GM23338 (cell line): ENCODE measurements around the gene MLLT1. TPM values are rescaled to one million over a fixed set of nuclear protein-coding genes. Genes with fewer than 3 reads are reported as not detected.

Source experiments
- ATAC-seq: fragments of 200-7000 bp; cut with Tn5 transposase; 3 replicates; pipeline ENCODE4 v1.9.1; 2020
- DNase-seq: peaks from one replicate; pipeline ENCODE4 v3.0.0-alpha.2; 2015; ENCODE audit warnings: low spot score
- H2AFZ ChIP-seq: fragments of 200-600 bp; sonication (generic); 2 replicates; pipeline ENCODE4 v1.8.0; 2016; ENCODE audit warnings: antibody characterized with exemption, mild to moderate bottlenecking, moderate library complexity
- H3F3A ChIP-seq: fragments of 200-600 bp; sonication (generic); replicated peaks from 2 replicates; pipeline ENCODE4 v1.8.0; 2017; ENCODE audit warnings: antibody characterized with exemption, mixed run types, low read depth
- H3K27ac ChIP-seq: fragments of 200-600 bp; sonication (generic); 2 replicates; pipeline ENCODE4 v1.6.1; 2016; ENCODE audit warnings: low read depth
- H3K27me3 ChIP-seq: fragments of 200-600 bp; sonication (generic); 2 replicates; pipeline ENCODE4 v1.8.0; 2016; ENCODE audit warnings: mild to moderate bottlenecking, mixed run types, moderate library complexity; ENCODE audit not compliant: insufficient read depth
- H3K36me3 ChIP-seq: fragments of 200-600 bp; sonication (generic); 2 replicates; pipeline ENCODE4 v1.8.0; 2016; ENCODE audit warnings: mild to moderate bottlenecking; ENCODE audit not compliant: insufficient read depth
- H3K4me1 ChIP-seq: fragments of 200-600 bp; sonication (generic); 2 replicates; pipeline ENCODE4 v1.8.0; 2016; ENCODE audit warnings: mild to moderate bottlenecking, moderate library complexity; ENCODE audit not compliant: insufficient read depth
- H3K4me2 ChIP-seq: fragments of 200-600 bp; sonication (generic); 2 replicates; pipeline ENCODE4 v1.7.1; 2017; ENCODE audit warnings: mixed run types
- H3K4me3 ChIP-seq: fragments of 200-600 bp; sonication (generic); 2 replicates; pipeline ENCODE4 v1.6.1; 2016; ENCODE audit warnings: mixed run types
- H3K79me2 ChIP-seq: fragments of 200-600 bp; sonication (generic); replicated peaks from 2 replicates; pipeline ENCODE4 v1.8.0; 2017; ENCODE audit warnings: mild to moderate bottlenecking; ENCODE audit not compliant: insufficient read depth
- H3K9me2 ChIP-seq: fragments of 200-600 bp; sonication (generic); 2 replicates; pipeline ENCODE4 v1.8.0; 2017; ENCODE audit not compliant: insufficient read depth
- H4K20me1 ChIP-seq: fragments of 200-600 bp; sonication (generic); replicated peaks from 2 replicates; pipeline ENCODE4 v1.8.0; 2017; ENCODE audit warnings: mild to moderate bottlenecking; ENCODE audit not compliant: insufficient read depth
- H3K27ac Mint-ChIP-seq: 2 replicates; pipeline ENCODE4 v1.8.0; 2020; ENCODE audit warnings: inconsistent platforms, mild to moderate bottlenecking, moderate library complexity, mixed read lengths
- H3K27me3 Mint-ChIP-seq: 3 replicates; pipeline ENCODE4 v1.8.0; 2022; ENCODE audit warnings: low read depth, mild to moderate bottlenecking, moderate library complexity, mixed read lengths, inconsistent platforms; ENCODE audit not compliant: insufficient read depth, poor library complexity
- H3K36me3 Mint-ChIP-seq: 3 replicates; pipeline ENCODE4 v1.8.0; 2021; ENCODE audit warnings: low read depth, mild to moderate bottlenecking, inconsistent platforms, moderate library complexity, mixed read lengths
- H3K4me1 Mint-ChIP-seq: 3 replicates; pipeline ENCODE4 v1.8.0; 2020; ENCODE audit warnings: mild to moderate bottlenecking, inconsistent platforms, mixed read lengths
- H3K4me3 Mint-ChIP-seq: 3 replicates; pipeline ENCODE4 v1.8.0; 2021; ENCODE audit warnings: moderate library complexity, mild to moderate bottlenecking, inconsistent platforms, mixed read lengths
- H3K9me3 Mint-ChIP-seq: 3 replicates; pipeline ENCODE4 v1.8.0; 2020; ENCODE audit warnings: moderate library complexity, mild to moderate bottlenecking, inconsistent platforms, mixed read lengths
- ETS1 ChIP-seq: IDR thresholded peaks from 2 replicates; pipeline ENCODE4 v1.6.1; 2016; ENCODE audit warnings: antibody characterized with exemption
- ZNF114 ChIP-seq: fragments of 250-450 bp; sonication (Bioruptor Pico); IDR thresholded peaks from 2 replicates; pipeline ENCODE4 v1.5.0; 2020; ENCODE audit warnings: mild to moderate bottlenecking, moderate library complexity
- ZNF462 ChIP-seq: fragments of 250-450 bp; sonication (Bioruptor Pico); IDR thresholded peaks from 2 replicates; pipeline ENCODE4 v1.5.0; 2020; ENCODE audit warnings: mild to moderate bottlenecking, moderate library complexity
- polyA plus RNA-seq: library from polyadenylated mRNA; unstranded; fragments of >200 nt; fragmentation: Nextera tagmentation; extraction: Ambion mirVana; gene quantifications from 2 replicates; pipeline ENCODE4 v1.2.1, GENCODE V29; 2016
- total RNA-seq: library from RNA; depleted of rRNA; stranded (reverse); fragments of >200 nt; shearing (Covaris generic); gene quantifications from 2 replicates; pipeline ENCODE4 v1.2.3, GENCODE V29; 2014
- TF ChIP-seq, protein P1 (sequence below), 2 experiments: fragments of 200-600 bp in 1 of 2; sonication (generic) in 1 of 2; conservative IDR thresholded peaks; 2 replicates each; pipeline versions ENCODE4 v1.5.1 to v1.6.1; 2016 to 2017; ENCODE audit warnings: antibody characterized with exemption in 2 of 2, low read depth in 2 of 2, mild to moderate bottlenecking in 2 of 2, moderate library complexity in 1 of 2

Gene MLLT1
- total and polyA plus RNA-seq, 2 experiments from 2014 or later, result 17.8 to 23.4 TPM

- TF ChIP-seq ZNF462 (CRISPR knock-in tag), result no peak
Observed at GRCh38 chr19:6238256-6238642, 41.5 kb downstream of the MLLT1 start (continued).

DNA sequence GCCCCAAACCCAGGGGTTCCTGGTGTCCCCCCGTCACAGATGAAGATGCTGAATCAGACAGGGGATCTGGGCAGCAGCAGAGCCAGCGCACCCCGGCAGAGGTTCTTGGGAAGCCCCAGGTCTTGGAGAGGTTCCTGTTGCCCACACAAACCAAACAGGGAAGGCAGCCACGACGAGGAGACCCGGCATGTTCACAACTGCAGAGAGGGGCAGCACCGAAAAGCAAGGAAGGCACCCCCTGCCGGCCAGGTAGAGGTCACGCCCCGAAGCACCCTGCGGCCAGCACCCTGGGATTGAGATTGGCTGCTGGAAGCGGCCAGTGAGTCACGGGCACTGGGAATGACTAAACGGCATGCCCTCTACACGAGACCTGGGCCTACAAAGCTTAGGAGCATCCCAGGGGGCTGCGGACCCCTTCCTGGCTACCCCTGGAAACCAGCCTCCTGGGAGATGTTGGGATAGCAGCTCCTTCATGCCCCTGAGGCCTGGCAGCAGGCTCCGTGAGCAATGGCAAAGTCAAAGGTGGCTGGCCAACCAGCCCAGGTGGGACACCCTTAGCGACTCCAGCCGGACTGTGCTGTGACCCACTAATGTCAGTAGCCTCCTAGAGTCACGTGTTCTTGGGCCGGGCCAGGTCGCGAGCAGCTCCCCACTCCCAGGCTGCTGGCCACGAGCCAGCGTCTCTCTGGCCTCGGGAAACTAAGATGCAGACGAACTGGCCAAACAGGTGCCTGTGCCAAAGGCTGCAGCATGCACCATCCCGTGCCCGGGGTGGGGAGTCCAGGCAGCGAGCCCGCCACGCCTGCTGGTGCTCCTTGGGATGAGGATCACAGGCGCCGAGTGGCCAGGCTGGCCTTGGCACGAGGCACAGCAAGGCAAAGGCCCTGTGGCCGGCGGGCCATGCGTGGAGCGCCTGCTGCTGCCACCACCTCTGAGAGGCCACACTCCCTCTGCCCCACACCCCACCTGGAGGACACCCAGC, 43.2 kb downstream of the MLLT1 start:
- H3K9me2 ChIP-seq, result no peaks in the 10 kb centered on the region
- no peaks in the 10 kb centered on the region for H3F3A ChIP-seq
- no peaks in the 10 kb centered on the region for H3K27me3 ChIP-seq
- H3K27ac ChIP-seq, result no peak overlapping the region
- Mint-ChIP-seq H3K9me3 (no peaks in the 10 kb centered on the region; the same call in 2 of the 3 replicates), H3K27ac (peak overlapping the region; percentile 46), H3K4me3 (no peak overlapping the region), H3K4me1 (peaks cover 33% of the 10 kb centered on the region), H3K27me3 (peaks cover 9% of the 10 kb centered on the region), H3K36me3 (no peaks in the 10 kb centered on the region; the same call in 2 of the 3 replicates)
- H2AFZ ChIP-seq, result no peak overlapping the region
- peaks cover 83% of the 10 kb centered on the region for H3K79me2 ChIP-seq
- H4K20me1 ChIP-seq, result peaks cover 15% of the 10 kb centered on the region
- peak; percentile 34 for DNase-seq
- no peaks in the 10 kb centered on the region for H3K4me1 ChIP-seq
- no peak overlapping the region for H3K4me3 ChIP-seq
- H3K4me2 ChIP-seq, result no peak overlapping the region
- no peaks in the 10 kb centered on the region; the same call in 1 of the 2 replicates for H3K36me3 ChIP-seq
- ATAC-seq, result no peak; the same call in 1 of the 3 replicates
- TF ChIP-seq ZNF114 (CRISPR knock-in tag), result no peak
- TF ChIP-seq, protein P1, sequence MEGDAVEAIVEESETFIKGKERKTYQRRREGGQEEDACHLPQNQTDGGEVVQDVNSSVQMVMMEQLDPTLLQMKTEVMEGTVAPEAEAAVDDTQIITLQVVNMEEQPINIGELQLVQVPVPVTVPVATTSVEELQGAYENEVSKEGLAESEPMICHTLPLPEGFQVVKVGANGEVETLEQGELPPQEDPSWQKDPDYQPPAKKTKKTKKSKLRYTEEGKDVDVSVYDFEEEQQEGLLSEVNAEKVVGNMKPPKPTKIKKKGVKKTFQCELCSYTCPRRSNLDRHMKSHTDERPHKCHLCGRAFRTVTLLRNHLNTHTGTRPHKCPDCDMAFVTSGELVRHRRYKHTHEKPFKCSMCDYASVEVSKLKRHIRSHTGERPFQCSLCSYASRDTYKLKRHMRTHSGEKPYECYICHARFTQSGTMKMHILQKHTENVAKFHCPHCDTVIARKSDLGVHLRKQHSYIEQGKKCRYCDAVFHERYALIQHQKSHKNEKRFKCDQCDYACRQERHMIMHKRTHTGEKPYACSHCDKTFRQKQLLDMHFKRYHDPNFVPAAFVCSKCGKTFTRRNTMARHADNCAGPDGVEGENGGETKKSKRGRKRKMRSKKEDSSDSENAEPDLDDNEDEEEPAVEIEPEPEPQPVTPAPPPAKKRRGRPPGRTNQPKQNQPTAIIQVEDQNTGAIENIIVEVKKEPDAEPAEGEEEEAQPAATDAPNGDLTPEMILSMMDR (conservative IDR thresholded peaks at IDR 0.05; ENCODE audit: low read depth in 2 of 2), result peak in 1 of 2 experiments; percentile 32; a peak in 3 of 4 replicates
- TF ChIP-seq ETS1, result no peak
